ENCODE data around the gene BMPER.

- no peak for TF ChIP-seq CTCF (conservative IDR thresholded peaks at IDR 0.05 in 1 of 2, IDR thresholded peaks at IDR 0.05 in 1 of 2; ENCODE audit: low read depth in 1 of 2, low read length in 2 of 2)
- TF ChIP-seq EZH2 (IDR thresholded peaks at IDR 0.05; ENCODE audit: low read length, missing control alignments), result no peak
Measured at GRCh38 chr7:33907625-33908024, 2.3 kb downstream of the BMPER start.
